ENCODE data around the gene ERC1.

Gene ERC1

GRCh38 chr12:1519642-1520041 lies 528.6 kb downstream of the ERC1 start:
- TF ChIP-seq CTCF (conservative IDR thresholded peaks at IDR 0.05; ENCODE audit: low read depth), result no peak
- no peak for DNase-seq (ENCODE audit: low spot score)
- POLR2A ChIA-PET (ENCODE audit: low non-redundant PET), result no interaction called here
- peak overlapping the region; percentile 83 for H3K27ac ChIP-seq
- CTCF ChIA-PET, result interaction anchor here (0.6 to 1.0 kb wide), 2 partner anchors 9 to 402 kb away, joined by 3 read pairs; no protein-coding TSS in a partner anchor

DNA sequence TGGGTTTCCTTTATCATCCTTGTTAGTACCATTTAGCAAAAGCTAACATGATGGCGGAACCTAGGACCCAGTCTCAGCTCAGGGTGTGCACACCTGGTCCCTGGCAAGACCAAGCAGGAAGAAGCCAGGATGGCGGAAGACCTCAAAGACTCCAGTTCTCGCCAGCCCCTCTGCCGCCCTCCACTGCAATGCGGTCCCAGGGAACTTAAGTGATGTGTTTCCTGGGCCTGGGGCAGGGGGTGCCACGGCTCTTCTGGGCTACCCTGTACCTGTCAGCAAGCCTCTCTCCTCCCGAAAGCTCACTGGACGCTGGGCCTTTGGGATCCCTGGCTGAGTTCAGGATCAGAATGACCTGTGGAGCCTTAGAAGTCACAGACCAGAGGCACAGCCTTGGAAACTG lies 532.0 kb downstream of the ERC1 start:
- TF ChIP-seq CTCF (conservative IDR thresholded peaks at IDR 0.05; ENCODE audit: low read depth), result no peak
- no peak overlapping the region for H3K27ac ChIP-seq
- no peak for DNase-seq (ENCODE audit: low spot score)
- ChIA-PET CTCF (interaction anchor here (1.2 kb wide), 1 partner anchor 10 kb away, joined by 3 read pairs; no protein-coding TSS in a partner anchor), POLR2A (ENCODE audit: low non-redundant PET) (no interaction called here)

DNA sequence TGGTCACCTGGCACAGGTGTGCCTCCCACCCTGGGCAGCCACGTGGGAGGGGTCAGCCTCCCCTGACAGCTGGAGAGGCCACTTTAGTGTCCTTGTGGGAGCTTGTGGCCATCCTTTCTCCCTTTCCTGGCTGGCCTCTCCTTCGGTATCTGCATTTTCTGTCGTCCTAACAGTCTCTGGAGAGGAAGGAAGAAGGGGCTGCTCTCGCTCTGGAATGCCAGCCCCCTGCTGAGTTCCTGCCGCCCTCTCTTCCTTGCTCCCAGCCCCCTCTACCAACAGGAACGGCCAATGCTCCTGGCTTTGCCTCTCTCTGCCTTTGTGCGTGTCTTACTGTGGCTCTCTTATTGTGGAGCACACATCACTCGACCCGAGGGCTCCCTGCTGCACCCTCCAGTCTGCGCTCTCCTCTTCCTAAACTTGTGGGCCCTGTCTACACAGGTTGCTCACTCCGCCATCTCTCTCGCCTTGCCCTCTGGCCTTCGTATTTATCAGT lies 532.6 kb downstream of the ERC1 start:
- H3K27ac ChIP-seq, result no peak overlapping the region
- no peak for DNase-seq (ENCODE audit: low spot score)
- no peak for TF ChIP-seq CTCF (conservative IDR thresholded peaks at IDR 0.05; ENCODE audit: low read depth)
- ChIA-PET CTCF (interaction anchor here (0.6 to 1.2 kb wide), 2 partner anchors 10 to 1666 kb away, joined by 3 read pairs; no protein-coding TSS in a partner anchor), POLR2A (ENCODE audit: low non-redundant PET) (no interaction called here)

- ChIA-PET POLR2A (ENCODE audit: low non-redundant PET) (no interaction called here), CTCF (interaction anchor here (0.8 kb wide), 1 partner anchor 408 kb away, joined by 5 read pairs; no protein-coding TSS in a partner anchor)
- no peak for TF ChIP-seq CTCF (conservative IDR thresholded peaks at IDR 0.05; ENCODE audit: low read depth)
- H3K27ac ChIP-seq, result no peak overlapping the region
- no peak for DNase-seq (ENCODE audit: low spot score)
Measured at GRCh38 chr12:1525858-1526257, 534.8 kb downstream of the ERC1 start.

DNA sequence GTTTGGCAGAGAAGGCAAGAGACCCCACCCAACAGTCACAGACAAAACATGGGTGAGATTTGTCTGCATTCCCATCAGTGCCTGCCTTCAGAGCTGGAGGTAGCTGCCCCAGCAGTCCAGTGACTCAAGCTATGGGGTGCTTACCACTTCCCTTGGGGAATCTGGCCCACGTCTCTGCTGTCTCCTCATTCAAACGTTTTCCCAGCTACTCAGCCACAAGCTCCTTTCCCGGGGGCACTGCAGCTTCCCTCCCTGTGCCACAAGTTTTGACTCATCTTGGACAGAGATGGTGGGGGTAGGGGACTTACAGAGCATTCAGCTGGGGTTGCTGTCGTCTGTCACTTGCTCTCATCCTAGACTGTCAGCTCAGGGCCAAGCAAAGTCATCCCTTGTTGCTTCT lies 536.8 kb downstream of the ERC1 start:
- DNase-seq (ENCODE audit: low spot score), result no peak
- ChIA-PET POLR2A (ENCODE audit: low non-redundant PET) (no interaction called here), CTCF (no interaction called here)
- TF ChIP-seq CTCF (conservative IDR thresholded peaks at IDR 0.05; ENCODE audit: low read depth), result no peak
- H3K27ac ChIP-seq, result no peak overlapping the region

DNA sequence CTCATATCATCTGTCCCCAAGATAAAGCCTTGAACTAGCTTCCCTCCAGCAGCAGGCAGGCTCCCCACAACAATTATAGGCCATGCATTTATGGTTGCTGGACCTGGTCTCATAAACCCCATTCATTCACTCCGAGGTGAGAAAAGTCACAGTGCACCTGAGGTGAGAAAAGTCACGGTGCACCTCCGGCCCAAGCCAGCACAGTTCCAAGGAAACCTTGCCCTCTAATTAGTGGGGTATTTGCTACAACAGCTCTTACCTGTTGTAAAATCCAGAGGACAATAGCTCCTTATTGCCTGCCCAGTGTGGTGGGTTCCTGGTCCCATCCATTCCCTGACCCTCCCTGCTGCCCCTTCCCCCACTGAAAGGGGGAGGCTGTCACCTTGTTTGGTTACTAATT lies 537.8 kb downstream of the ERC1 start:
- no peak overlapping the region for H3K27ac ChIP-seq
- POLR2A ChIA-PET (ENCODE audit: low non-redundant PET), result no interaction called here
- CTCF ChIA-PET, result interaction anchor here (0.6 kb wide), 2 partner anchors 9 to 212 kb away, joined by 3 read pairs; no protein-coding TSS in a partner anchor
- TF ChIP-seq CTCF (conservative IDR thresholded peaks at IDR 0.05; ENCODE audit: low read depth), result no peak
- DNase-seq (ENCODE audit: low spot score), result no peak

Data from RWPE1 (cell line).